Midbrain (tissue), 1 donor: ENCODE data around the gene APC.
A peak's percentile ranks its signal among the peaks of the same experiment; 100 is the strongest.
"Not testable (repeated sequence)": the region's sequence is repeated elsewhere in the genome, so short reads cannot be mapped to it uniquely, and the experiment has no call there.

Source experiments
- DNase-seq: peaks from one replicate; lab custom pipeline; 2025; lab: John Stamatoyannopoulos, UW

The APC gene

DNA sequence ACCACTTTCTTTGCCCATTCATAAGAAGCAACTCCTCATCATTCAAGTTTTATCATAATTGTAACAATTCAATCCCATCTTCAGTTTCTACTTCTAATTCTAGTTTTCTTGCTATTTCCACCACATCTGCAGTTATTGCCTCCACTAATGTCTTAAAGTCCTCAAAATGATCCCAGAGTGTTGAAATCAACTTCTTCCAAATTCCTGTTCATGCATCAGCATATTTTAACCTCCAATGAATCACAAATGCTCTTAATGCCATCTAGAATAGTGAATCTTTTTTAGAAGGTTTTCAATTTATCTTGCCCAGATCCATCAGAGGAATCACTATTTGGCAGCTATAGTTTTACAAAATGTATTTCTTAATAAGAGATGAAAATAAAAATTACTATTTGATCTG is 120.2 kb downstream of the APC start:
- no peak for DNase-seq

DNA sequence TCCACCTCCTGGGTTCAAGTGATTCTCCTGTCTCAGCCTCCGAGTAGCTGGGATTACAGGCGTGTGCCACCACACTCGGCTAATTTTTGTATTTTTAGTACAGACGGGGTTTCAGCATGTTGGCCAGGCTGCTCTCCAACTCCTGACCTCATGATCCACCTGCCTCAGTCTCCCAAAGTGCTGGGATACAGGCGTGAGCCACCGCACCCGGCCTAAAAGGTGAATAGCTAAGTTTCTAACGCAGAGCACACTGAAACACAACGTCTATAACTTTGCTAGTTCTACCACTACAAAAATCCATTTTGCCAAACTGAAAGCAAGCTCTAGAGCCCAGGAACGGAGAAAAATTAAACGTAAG is 122.9 kb downstream of the APC start:
- DNase-seq, result not testable (repeated sequence)

DNA sequence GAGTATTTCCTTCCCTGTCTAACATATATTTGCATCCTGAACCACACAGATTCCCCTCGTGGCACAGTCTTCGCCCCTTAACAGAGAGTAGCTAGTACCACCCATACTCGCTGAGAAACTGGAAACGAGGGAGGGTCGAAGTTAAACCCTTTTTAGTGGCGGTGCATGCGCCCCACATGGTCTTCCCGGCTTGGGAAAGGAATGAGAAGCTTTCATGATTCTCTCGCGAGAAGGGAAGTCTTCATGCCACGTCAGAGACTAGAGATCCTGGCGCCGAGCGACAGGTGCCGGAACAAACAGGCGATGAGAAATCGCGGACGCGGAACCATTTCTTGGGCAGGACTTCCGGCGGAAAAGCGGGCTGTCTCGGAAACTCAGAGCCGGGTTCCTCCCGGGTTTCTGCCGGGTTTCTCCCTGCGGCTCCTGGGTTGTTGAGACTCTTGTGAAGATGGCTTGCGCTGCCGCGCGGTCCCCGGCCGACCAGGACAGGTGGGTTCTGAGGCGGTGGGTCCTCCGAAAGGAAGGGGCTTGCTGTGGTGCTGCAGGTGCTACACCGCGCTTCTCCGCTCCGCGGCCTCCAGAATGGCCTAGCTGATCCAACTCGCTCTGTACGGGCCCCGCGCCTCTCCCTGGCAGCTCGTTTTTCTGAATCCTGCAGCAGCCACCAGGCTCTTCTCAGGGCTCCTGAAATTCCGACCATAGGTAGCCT is 123.4 kb downstream of the APC start, which contains the start of gene SRP19:
Gene SRP19, plus strand, starts transcription at position 359 of the 709 bp plus-strand sequence. Its CDS starts 90 bp downstream, at position 449.
- peak; percentile 97 for DNase-seq

DNA sequence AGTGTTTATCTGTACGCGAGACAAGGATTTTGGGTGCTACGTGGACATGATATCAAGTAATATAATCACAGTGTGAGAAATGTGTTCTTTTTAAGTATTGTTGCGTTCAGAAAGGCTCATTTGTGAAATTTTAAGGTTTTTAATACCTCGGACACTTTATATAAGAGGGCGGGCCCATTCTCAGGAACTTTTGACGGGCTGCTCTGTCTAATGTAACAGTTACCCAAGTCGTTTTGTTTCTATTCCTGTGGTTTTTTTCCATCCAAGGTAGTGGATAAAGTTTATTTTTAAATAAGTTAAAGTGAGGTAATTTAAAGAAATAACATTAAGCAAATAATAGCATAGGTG is 123.9 kb downstream of the APC start:
- no peak for DNase-seq

DNA sequence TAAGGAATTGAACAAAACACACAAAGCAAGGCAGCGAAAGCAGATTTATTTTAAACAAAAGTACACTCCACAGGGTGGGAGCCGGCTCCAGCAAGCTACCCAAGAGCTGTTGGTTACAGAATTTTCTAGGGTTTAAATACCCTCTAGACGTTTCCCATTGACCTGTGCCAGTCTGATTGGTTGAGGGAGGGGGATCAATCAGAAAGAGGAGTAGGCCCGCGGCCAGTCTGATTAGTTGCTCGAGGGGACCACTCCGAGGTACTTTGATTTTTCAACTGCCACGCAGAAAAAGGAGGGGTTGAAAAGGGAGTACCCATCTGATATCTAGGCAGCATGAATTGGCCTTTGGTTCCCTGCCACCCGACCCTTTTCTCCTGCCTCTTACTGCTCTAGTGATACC is 124.4 kb downstream of the APC start:
- DNase-seq, result no peak

DNA sequence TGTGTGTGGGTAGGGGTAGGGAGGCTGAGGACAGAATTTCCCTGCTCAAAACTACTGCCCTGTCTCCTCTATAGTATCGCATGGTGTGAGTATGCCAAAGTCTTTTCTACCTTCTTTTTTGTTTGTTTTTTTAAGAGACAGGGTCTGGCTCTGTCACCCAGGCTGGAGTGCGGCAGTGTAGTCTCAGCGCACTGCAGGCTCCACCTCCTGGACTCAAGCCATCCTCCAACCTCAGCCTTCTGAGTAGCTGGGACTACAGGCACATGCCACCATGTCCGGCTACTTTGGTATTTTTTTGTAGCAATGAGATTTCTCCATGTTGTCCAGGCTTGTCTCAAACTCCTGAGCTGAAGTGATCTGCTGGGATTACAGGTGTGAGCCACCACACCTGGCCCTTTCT is 125.9 kb downstream of the APC start:
- no peak for DNase-seq

DNA sequence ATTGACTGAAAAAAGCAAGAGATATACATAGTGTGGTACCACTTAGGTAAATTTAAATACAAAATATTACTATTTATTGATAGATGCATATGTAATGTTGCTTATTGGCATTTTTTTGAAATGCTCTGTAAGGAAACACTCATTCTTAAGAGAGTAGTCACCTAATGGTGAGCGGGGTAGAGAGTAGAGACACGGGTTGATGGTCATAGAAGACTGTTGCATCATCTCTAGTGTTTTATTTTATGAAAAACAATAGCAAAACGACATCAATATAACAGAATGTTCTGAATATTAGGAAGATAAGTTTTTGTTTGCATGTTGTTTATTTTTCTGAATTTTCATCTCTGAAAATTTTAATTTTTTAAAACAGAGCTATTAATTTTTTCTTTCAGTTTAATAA is 127.4 kb downstream of the APC start:
- no peak for DNase-seq

DNA sequence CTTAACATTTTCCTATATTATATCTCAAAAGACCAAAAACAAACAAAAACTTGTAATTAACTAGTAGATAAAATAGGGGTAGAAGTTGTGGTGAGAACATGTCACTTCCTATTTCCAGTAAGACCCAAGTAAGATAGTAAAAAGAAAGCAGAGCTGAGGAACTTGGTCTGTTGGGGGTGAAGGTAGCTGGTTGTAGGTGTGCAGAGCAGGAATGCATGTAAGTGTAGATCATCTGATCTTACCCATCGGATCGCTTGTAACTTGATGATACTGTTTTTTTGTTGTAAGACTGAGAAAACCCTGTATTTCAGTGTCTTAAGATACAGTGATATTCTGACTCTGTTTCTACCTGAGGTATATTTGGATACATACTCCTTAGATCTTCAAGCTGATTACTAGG is 129.1 kb downstream of the APC start:
- DNase-seq, result no peak

DNA sequence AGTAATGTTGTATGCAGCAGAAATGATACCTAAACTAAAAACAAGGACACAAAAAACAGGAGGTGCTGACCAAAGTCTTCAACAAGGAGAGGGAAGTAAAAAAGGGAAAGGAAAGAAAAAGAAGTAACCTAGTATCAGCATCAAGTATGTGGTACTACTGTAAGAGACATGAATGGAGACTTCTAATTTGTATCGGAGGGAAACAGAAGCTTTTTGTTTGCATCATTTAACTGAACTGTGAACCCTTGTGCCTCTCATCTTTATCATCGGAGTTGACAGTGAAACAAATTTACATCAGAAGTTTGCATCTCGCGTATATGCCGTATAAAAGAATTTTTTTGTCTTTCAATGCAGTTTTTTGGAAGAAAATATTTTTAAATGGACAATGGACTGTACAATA is 129.7 kb downstream of the APC start:
- DNase-seq, result no peak

DNA sequence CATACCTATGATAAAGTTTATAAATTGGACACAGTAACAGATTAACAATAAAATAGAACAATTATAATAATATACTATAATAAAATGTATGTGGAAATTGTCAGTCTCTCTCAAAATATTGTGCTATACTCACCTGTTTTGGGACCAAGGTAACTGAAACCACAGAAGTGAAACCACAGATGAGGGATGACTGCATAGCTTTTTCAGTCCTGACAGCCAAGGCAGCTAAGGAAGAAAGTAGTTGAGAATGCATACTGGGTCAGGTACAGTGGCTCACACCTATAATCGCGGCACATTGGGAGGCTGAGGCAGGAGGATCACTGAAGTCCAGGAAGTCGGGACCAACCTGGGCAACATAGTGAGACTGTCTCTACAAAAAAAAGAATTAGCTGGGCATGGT is 132.3 kb downstream of the APC start:
- no peak for DNase-seq

DNA sequence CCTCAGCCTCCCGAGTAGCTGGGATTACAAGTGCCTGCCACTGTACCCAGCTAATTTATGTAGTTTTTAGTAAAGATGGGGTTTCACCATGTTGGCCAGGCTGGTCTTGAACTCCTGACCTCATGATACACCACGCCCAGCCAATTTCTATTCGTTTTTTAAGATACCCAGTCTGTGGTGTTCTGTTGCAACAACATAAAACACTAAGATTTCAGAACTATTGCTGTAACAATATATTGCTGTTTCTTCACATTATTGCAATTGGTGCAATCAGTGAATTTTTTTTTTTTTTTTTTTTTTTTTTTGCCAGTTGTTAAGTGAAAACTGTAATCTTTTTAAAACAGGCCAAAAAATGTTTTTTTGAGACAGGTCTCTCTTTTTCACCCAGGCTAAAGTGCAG is 133.3 kb downstream of the APC start:
- DNase-seq, result no peak

DNA sequence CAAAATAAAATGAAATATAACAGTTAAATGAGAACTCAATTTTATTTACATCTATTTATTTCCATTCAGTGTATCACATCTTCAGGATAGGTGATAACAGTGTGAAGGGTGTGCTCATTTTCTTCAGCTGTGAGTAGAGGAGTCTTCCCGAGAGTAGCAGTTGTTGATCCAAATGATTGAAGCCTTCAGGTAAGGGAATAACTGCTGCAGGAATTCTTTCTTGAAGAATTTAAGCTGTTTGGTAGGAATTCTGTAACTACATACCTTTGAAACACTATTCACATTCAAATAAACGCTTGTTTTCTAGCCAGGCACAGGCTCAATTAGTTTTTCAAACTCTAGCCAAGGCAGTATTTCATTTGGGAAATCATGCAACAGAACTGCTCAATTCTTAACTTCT is 138.7 kb downstream of the APC start:
- DNase-seq, result no peak

DNA sequence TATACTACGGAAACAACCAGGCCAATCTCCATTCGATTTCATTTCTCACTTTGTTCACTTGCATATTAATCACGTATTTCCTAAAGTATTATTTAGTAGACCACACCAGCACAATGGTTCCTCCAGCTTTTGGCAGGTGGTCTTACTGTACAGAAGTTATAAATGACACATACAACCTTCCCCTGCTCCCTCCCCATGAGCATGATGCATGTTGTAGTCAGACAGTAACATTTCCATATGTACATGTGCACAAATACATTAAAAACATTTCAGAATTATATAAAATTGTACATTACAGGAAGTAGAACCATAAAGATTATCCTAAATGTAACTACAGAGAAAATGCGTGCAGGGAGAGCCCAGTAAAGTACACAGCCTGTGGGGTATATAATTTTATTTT is 140.4 kb downstream of the APC start:
- DNase-seq, result no peak

DNA sequence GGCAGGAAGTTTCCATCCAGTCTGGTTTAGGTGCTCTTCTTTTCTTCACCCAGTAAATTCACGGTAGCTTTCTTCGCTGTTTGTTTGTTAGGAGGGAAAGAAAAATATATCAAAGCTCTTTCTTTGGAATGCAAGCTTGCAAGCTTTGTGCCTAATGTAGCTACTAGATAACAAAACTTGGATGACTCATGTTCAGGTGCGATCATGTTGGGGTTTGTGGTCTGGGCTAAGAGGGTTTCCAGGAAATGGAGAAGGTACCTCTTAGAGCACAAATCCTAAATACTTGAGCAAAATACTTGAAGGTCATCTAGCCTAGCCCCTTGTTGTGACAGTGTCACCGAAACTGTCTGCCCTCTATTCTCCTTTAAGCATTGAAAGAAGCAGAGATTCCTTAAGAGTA is 141.1 kb downstream of the APC start:
- no peak for DNase-seq

DNA sequence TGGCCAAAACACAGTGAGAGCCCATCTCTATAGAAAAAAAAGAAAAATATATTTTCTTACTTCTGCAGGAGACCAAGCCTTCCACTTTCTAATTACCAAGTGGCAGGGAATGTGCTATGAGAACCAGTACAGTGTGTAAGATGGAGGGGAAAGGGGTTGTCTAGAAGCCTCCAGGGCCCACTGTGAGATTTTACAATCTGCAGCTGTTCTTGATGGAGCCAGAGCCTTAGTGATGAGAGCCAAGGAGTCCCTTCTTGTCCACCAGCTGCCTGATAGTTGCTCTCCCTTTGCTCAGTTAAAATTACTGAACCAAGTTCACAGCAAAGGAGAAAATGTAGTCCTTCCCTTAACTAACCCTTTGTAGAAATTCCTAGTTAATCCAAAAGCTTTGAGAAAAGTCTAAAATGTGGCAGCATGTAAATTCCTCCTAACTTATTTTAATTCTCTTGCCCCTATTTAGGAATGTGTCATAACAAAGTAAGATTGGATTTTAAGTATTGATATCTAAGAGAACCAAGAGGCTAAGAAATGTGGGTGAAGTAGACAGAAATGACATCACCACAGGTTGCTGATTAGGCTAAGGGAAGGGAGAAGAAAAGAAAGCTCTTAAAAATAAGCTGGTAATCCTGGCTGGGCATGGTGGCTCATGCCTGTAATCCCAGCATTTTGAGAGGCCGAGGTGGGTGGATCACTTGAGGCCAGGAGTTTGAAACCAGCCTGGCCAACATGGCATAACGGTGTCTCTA is 142.7 kb downstream of the APC start:
- DNase-seq, result no peak

DNA sequence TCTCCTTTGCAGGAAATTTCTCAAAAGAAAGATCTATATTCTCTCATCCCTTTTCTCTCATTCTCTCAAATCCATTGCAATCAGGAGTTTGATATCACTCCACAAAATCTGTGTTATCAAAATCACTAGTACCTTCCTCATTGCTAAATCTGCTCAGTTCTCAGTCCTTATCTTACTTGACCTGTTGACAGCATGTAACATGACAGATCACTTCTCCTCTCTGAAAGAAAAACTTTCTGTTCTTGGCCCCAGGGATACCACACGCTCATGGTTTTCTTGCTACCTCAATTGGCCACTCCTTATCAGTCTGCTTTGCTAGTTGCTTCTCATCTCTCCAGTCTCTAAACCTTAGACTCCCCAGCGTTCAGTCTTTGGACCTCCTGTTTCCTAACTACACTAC is 145.5 kb downstream of the APC start:
- DNase-seq, result no peak

DNA sequence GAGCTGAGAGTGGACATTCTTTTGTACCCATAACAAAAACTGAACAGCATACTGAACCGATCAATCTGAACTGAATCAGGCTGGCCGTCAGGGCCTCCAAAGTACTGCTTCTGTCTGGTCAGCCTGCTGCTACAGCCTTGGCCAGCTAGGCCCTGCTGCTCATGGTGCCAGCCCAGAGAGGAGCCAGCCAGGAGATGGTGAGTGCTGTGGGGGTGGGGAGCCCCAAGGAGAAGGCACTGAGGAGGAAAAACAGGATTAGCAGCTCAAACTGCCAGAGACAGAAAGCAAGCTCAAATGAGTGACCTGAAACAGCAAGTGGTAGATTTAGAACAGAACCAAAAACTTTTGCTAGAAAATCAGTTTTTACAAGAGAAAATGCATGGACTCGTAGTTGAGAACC is 147.3 kb downstream of the APC start:
- peak; percentile 56 for DNase-seq

DNA sequence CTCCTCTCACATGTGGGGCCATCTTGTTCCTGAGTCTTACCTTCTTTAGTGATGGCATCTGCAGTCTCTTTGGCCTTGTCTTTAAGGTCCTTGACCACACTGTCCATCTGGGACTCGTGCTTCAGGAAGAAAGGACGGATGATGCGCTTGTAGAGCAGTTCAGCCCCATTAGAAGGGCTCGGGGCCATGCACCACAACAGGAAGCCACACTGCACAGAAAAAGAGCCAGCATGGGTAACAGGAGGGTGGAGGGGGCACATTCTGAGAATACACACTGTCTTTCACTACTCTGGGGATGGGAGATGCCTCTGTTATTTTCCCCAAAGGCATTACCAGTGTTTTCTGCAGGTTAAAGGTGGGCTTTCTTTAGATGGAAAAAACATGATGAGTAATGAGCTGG is 149.3 kb downstream of the APC start:
- DNase-seq, result no peak

DNA sequence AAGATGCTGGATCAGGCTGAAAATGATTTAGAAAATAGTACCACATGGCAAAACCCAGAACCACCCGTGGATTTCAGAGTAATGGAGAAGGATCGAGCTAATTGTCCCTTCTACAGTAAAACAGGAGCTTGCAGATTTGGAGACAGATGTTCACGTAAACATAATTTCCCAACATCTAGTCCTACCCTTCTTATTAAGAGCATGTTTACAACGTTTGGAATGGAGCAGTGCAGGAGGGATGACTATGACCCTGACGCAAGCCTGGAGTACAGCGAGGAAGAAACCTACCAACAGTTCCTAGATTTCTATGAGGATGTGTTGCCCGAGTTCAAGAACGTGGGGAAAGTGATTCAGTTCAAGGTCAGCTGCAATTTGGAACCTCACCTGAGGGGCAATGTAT is 154.4 kb downstream of the APC start:
- not testable (repeated sequence) for DNase-seq

DNA sequence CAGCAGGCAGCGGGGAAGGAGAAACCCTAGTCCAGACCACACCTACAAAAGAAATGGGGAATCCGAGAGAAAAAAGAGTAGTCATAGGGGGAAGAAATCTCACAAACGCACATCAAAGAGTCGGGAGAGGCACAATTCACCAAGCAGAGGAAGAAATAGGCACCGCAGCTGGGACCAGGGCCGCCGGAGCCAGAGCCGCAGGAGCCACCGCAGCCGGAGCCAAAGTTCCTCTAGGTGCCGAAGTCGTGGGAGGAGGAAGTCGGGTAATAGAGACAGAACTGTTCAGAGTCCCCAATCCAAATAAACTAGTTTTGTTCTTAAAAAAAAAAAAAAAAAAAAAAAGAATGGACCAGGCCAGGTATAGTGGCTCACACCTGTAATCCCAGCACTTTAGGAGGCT is 155.1 kb downstream of the APC start:
- no peak for DNase-seq

DNA sequence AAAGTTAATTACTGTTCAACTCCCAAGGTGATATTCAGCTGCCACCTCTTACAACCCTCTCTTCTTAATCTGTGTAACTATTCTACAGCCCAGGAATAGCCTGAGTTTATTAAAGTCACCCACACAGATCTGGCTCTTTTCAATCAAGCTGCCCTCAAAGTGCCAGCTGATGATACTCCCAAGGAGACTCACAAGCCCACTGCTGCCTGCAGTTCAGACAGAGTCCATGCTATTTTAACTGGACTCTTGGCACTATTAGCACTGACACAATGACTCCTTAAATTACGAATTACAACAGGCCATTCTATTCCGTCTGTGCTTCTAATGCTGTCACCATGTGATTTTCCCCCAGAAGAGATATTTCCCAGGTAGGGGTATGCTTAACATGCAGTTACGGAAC is 158.0 kb downstream of the APC start:
- no peak for DNase-seq
